T-helper 1 cell (primary cell): Measurements from ENCODE around the gene KLHDC7B.
A peak's percentile ranks its signal among the peaks of the same experiment; 100 is the strongest.

Source experiments
- DNase-seq, 5 donors: peaks; one replicate each; pipeline ENCODE4 v3.0.0-alpha.2; 2012 to 2020
- total RNA-seq, 4 donors: gene quantifications; one replicate each; lab custom pipeline; 2026; lab: John Stamatoyannopoulos, UW

The KLHDC7B gene
- total RNA-seq, result 2.9 to 4.5 (median 3.3) reads per million in 4 donors

DNA sequence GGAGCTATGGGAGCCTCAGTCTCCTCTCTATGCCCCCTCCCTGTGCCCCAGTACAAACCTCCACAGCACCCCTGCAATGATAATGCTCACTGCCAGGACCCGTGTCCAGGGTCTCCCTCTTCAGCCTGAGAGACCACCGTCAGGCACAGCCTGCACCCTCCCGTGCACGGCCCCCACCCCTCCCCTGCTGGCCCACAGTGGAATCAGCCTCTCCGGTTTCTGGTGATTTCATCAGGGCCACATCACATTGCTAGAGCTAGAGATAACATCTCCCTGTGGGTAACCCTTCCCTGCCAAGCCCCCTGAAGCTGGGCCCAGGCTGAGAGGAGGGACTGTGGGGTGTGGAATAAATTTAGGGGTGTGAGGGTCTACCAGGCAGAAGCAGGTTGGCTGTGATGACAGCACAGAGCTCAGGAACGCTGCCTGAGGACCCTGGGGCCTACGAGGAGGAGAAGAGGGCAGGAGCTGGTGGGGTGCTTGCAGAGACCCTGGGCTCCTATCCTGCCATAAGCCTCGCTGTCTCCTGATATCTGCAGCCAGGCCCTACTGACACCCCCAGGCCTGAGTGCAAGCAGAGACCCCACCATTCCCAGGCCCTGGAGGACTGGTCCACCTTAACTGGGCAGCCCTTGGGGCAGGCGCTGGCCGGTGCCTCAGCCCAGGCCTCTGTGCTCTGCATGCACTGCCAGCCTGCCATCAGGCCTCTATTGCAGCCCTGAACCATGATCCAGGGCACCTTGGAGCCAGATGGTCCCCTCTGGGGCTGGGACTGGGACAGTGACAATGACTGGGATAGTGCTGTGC, at the start of gene KLHDC7B:
Gene KLHDC7B (plus strand): TSS at position 378 of the 804 bp plus-strand sequence. CDS start 345 bp downstream, at position 723.
- DNase-seq, result peak in 1 of 5 donors; percentile 69

DNA sequence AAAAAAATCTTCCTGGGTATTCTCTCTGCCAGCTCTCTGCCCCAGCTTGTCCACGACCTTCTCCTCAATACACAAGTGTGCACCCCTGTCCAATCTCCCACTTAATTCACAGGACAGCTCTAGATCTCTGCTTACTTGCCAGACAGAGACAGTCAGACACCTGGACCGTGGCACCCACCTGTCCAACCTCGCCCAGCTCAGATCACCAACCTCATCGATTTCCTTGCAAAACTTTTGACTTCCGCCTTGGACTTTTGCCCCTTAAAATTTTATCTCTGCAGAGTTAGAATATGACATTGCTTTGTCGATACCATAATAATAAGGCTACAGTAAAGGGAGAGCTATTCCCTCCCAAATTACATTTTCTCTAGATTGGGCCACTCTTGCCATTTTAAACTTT, 48.6 kb upstream of the KLHDC7B start:
- DNase-seq, result no peak

DNA sequence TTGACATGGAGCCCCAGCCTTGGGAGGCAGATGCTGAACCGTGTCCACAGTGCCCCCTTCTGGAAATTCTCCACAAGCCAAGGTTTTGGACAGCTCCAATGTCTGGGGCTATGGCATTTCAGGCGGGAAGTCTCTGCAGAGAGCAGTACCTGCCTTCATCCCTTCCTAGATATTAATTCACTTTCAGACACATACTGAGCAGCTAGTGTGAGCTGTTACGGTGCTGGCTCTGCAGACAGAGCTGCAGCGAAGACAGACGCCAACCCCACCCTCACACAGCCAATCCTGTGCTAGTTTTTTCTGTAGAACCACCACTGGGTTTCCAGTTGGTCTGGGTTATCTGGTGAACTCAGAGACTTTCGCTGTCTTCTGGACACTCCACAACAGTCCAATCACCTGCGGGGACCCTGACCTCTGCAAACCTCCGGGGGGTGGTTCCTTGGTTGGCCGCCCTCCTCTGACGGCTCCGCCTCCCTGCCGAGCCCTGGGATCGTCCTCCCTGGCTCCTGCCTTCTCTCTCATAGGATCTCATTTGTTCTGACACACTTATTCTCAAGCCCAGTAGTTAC, 47.3 kb upstream of the KLHDC7B start:
- peak in 4 of 5 donors; percentile 47 to 64 (median 57) for DNase-seq

DNA sequence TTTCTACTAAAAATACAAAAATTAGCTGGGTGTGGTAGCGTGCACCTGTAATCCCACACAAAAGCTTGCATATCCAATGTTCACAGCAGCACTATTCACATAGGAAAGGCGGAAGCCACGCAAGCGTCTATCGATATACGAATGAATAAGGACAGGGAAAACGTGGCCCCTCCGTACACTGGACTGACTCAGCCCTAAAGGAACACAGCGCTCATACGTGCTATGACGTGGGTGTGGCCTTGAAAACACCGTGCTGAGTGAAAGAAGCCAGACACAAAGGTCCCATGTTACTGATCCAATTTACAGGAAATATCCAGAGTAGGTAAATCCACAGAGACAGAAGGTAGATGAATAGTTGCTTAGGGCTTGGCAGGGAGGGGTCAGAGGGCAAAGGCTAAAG, 45.2 kb upstream of the KLHDC7B start:
- DNase-seq, result no peak

DNA sequence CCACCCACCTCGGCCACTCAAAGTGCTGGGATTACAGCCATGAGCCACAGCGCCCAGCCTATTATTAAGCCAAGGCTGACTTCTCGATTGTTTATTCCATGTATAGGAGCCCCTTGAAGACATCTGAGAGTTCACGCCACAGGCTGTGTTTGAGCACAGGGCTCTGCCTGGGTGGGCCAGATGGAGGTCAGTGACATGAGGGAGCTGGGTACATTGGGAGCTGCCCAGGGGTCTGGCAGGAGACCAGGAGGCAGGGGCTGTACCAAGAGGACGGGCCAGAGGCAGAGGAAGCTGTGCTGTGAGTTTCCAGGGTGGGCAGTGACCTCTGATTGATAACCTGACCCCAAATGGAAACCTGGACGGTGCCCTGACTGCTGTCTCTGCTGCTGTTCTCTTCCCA, 43.6 kb upstream of the KLHDC7B start:
- DNase-seq, result no peak

DNA sequence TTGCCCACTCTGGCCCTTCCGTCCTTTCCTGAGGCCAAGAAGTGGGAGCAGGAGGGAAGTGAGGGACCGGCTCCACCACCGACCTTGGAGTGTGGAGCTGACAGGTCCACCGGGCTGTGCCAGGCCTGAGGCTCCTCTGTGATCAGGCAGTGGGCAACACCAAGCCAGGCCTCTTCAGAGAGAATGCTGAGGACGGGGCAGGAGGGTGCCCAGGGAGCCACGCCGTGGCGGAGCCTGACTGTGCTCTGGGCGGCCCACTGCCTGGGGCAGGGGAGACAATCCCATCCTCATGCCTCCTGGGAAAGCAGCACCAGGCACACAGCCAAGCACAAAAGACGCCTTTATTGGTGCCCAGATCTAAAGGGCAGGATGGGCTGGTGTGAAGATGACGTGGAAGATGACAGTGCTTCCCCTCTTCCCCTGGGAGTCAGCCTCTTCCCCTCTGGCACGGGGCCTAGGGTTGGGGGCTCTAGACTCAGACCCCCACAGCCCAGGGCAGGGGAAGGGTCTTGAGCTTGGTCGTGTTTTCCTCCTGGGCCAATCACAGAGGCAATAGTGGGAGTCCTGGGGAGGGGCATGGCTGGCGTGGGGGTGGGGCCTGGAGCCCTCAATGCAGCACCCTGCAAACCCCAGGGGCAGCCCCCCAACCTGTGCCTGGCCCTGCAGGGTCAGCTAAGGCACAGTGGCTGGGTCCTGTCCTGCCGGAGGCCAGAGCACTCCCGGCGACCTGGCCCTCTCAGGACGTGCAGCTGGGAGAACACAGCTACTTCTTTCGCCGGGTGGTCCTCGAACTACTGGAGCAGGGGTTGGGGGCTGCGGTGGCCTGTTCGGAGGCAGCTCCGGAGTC, 42.8 kb upstream of the KLHDC7B start:
- no peak for DNase-seq

DNA sequence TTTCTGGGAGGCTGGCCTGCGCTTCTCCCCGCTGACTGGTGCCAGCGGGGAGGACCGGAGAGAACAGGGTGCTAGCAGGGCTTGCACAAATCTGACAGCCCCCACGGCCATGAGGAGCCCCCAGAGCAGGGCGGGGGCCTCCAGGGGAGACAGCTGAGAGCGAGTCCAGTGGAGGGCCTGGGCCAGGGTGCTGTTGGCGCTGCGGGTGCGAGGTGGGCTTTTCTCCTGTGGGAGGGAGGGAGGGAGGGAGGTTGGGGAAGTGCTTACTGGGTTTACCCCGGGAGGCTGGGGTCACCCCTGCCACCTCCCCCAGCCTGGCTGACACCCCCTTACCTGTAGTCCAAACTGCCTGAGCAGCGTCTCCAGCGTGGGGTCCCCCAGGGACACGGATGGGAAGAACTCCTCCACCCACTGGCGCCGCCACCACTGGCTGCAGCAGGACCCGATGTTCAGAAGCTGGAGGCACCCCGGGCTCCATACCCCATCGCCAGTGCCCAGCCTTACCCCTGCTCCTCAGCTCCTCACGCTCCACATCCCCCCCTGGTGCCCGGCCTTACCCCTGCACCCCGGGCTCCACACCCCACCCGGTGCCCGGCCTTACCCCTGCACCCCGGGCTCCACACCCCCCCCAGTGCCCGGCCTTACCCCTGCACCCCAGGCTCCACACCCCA, 42.1 kb upstream of the KLHDC7B start:
- DNase-seq, result peak in 1 of 5 donors; percentile 22

DNA sequence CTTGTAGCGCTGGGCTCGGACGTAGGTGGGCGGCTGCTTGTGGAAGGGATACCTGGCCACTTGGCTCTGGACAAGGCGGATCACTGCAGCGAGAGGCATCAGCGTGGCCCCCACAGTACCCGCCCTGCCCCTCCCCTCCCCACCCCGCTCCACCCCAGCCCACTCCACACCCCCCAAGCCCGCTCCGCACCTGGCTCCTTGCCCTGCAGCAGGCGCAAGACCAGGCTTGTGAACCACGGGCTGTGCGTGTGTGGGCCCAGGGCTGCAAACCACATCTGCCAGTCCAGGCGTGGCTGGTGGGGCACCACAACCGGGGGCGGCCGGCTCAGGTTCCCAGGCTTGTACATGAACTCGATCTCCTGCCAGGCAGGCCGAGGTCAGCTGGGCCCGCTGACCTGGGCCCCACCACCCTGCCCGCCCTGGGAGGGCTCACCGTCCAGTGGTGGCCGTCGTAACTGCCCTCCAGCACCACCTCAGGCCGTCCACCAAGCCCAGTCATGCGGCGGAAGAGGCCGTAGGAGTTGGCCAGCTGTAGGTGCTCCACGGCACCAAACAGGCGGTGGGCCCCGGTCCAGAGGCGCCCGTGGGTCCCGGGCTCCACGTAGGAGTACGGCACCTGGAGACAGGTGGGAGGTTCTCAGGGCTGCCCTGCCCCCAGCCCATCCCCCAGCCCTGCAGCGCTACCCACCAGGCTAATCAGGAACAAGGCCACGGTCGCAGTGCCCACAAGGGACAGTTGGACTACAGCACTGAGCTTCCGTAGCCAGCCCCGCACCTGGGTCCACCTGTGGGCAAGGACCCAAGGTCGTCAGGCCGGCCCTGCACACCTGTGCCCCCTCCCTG, 41.1 kb upstream of the KLHDC7B start:
- peak in 1 of 5 donors; percentile 12 for DNase-seq

DNA sequence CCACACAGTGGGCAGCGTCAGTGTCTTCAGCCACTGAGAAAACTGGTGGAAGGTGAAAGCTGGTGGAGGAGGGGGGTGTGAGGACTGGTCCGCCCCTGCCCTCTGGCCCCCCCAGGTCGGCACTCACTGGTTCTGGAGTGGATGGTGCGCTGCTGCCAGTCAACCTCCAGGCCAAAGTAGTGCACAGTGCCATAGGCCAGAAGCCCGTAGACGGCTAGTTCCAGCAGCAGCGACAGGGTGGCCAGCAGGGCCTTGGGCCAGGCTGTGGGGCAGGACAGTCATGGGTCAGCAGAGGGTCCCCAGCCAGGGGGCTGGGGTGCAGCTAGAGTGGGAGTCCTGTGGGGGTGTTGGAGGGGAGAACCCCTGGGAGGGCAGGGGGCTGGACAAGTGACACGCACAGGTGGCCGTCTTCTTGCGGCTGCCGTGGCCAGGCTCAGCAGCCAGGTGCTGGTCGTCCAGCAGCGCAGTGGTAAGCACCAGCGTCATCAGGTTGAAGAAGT, 40.4 kb upstream of the KLHDC7B start:
- DNase-seq, result no peak

DNA sequence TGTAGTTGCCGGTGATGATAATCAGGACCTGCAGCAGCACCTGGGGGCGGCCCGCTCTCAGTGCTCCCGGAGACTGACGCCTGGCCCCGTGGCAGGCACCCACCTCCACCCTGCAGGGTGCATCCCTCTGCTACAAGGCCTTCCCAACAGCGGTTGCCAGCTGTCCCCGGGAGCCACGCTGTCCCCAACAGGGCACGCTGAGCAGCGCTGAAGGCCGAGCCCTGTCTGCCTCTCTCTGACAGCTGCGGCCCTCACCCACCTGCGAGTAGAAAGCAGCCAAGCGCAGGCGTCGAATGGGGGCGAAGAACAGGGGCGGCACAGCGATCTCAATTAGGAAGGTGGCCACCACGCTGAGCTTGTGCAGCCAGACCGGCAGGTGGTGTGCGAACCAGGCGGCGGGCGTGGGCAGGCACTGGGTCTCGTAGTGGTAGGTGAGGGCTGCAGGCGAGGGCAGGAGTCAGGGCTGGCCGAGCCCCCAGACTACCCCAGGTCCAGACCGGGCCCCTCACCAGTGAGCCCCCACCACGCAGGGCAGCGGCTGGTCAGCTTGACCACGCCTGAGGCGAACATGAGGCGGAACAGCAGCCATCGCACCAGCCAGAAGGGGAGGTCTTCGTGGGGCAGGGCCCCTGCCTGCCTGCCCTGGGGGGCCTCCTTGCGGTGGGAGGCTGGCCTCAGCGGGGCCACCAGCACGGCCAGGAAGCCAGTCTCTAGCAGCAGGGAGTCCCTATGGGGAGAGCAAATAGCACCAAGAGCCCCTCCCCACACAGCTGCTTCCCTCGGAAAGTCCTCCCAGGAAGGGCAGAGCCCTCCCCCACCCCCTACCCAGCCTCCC, 39.7 kb upstream of the KLHDC7B start:
- peak in 1 of 5 donors; percentile 10 for DNase-seq

DNA sequence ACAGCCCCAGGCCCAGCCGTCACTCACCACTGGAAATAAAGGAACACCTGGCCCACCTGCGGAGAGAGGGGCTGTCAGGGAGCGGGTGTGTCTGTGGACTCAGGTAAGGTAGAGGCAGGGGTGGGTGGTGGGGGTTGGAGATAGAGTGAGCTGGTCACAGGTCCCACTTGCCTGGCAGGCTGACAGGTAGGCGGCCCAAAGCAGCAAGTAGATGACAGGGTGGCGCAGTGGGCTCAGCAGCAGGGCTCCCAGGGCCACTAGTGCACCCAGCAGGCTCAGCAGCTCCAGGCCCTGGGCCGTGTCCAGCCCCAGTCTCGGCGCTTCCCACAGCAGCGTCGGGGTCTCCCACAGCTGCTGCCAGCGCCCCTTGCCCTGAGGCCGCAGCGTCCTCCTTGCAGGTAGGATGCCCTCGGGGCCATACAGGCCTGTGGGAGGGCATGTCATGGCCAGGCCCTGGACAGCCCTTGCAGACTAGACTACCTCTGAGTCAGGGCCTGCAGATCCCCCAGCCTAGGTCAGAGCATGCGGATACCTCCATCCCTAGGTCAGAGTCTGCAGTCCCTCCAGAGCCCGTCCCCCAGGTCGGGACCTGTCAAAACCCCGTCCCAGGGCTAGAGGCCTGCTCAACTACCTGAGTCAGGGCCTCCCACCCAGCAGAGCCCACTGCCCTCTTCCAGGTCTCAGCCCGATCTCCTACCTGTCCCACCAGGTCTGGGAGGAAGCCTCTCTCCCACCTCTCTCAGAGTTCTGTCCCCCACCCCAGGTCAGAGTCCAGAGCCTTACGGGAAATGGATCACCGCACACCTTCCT, 38.9 kb upstream of the KLHDC7B start:
- peak in 1 of 5 donors; percentile 15 for DNase-seq

DNA sequence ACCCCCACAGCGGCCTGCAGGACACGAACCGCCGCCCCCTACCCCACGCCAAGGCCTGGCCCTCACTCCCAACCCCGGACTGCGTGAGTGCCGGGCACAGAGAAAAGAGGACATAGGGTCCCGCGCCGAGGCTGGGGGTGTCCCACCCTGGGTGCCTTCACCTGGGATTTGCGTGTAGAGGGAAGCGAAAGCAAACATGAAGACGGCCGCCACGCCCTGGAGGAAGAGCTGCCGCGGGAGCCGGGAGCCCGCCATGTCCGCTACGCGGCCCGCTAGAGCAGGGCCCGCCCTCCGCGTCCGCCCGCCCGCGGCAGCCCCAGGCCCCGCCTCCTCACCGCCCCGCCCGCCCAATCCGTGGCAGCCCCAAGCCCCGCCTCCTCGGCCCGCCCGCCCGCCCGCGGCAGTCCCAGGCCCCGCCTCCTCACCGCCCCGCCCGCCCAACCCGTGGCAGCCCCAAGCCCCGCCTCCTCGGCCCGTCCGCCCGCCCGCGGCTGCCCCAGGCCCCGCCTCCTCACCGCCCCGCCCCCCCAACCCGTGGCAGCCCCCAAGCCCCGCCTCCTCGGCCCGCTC, 38.2 kb upstream of the KLHDC7B start, which contains the start of gene LMF2:
Gene LMF2 (minus strand): TSS at position 282 of the 570 bp plus-strand sequence. CDS start 27 bp downstream, at position 255.
- DNase-seq, result peak in 4 of 5 donors; percentile 88 to 97 (median 90)

DNA sequence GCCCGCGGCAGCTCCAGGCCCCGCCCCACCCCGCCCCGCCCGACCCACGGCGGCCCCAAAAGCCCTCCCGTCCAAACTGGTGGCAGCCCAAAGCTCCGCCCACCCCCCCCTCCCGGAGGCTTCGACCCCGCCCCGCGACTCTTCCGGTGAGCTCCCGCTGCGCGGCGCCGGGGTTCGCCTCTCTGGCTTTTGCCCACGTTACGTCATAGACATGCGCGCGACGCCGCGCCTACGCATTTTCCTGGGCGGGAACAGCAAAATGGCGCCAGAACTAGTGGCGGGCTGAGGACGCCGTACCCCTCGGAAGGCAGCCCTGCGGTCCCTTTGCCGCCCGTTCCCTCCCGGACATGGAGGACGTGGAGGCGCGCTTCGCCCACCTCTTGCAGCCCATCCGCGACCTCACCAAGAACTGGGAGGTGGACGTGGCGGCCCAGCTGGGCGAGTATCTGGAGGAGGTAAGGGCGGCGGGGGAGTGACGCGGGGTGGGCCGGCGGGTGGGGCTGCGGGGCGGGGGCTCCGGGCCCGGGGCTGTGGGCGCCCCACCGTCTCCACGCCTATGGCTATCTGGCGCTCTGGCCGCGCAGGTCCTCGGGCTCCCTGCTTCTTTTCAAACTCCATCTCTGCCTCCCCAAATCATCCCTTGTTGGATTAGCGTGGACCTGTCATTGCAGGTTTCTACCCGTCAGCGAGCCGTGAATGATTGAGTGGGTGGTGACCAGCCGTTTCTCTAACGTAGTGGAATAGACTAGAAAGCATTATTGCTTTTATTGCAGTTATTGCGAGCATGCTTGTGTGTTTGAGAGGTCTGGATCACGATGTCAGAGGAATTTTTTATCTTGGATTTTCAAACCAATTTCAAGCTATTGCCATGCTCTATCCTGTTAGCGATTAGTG, 37.5 kb upstream of the KLHDC7B start, which contains the start of gene NCAPH2:
Gene NCAPH2 (plus strand): TSS at position 234 of the 894 bp plus-strand sequence. CDS start 114 bp downstream, at position 348.
- peak in 4 of 5 donors; percentile 94 to 99 (median 96) for DNase-seq

DNA sequence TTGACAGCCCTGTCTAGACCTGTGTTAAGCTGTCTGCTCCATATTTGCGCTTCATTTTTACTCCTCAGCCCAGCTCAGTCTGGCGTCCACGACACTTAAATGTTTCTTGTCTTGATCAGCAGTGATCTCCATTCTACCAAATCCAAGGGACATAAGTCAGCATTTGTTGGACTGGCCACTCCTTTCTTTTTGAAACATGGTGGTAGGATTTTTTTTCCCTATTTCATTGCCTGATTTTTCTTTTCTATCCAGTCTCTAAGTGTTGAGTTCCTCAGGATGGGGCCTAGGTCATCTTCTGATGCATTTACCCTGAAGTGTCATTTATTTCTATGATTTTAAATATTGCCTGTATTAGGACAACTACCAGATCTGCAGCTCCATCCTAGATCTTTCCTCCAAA, 36.8 kb upstream of the KLHDC7B start:
- no peak for DNase-seq

DNA sequence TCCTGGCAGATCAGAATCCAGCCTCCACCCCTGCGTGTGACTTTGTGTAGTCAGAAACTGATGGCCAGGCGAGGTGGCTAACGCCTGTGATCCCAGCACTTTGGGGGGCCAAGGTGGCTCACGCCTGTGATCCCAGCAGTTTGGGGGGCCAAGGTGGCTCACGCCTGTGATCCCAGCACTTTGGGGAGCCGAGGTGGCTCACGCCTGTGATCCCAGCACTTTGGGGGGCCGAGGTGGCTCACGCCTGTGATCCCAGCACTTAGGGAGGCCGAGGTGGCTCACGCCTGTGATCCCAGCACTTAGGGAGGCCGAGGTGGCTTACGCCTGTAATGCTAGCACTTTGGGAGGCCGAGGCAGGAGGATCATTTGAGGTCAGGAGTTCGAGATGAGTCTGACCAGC, 32.5 kb upstream of the KLHDC7B start:
- DNase-seq, result no peak

DNA sequence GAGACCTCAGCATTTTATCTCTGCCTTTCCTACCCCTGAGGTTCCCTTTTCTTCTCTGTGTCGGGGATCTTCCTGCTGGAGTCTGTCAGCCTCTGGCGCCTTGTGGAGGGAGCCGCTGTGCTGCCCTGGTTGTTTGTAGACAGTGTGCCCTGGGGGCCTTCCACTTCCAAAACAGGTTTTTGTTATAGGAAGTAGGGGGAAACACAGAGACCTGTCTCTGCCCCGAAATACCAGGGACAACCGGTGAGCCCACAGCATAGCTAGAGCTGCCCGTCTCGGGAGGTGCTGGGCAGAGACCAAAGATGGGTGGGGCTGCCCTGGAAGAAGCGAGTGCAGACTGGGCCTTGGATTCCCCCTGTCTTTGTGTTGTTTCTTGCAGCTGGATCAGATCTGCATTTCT, 29.6 kb upstream of the KLHDC7B start:
- no peak for DNase-seq

DNA sequence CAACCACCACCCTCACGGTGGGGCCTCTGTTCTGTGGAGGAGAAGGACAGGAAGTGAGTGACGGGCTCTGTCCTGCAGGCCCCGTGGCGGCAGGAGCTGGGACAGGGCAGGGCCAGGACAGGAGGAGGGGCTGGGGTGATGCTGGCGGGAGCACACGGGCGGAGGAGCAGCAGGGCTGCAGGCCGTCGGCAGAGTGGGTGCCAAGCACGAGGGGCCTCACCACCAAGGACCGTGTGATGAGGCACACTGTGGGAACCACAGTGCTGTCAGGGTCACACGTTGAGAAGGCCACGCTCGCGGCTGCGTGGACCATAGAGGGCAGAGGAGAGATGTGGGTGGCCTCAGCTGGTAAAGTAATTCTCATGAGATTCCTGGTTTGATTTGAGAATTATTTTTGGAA, 28.8 kb upstream of the KLHDC7B start:
- no peak for DNase-seq
